HepG2 (cell line): ENCODE data around the gene RPS6KA5. TPM values are rescaled to one million over a fixed set of nuclear protein-coding genes. Genes with fewer than 3 reads are reported as not detected.

ENCODE experiments used
- BRCA1 ChIP-seq: sonication (generic); formaldehyde crosslinking; IDR thresholded peaks from 2 replicates; pipeline ENCODE4 v1.4.0; 2020; ENCODE audit warnings: missing genetic modification reagents
- EP300 ChIP-seq, 3 experiments: sonication (generic) in 1 of 3; formaldehyde crosslinking in 1 of 3; IDR thresholded peaks; 2 replicates each; pipeline versions ENCODE4 v1.5.1 to v1.6.1; 2011 to 2020; ENCODE audit warnings: low read depth in 2 of 3, low read length in 2 of 3, borderline replicate concordance in 1 of 3, improper control_type of control experiment in 1 of 3, mild to moderate bottlenecking in 1 of 3, missing genetic modification reagents in 1 of 3, moderate library complexity in 1 of 3
- HDAC1 ChIP-seq: sonication (generic); formaldehyde crosslinking; IDR thresholded peaks from 2 replicates; pipeline ENCODE4 v1.5.1; 2020; ENCODE audit warnings: mild to moderate bottlenecking, missing genetic modification reagents
- HOXA5 ChIP-seq: sonication (generic); formaldehyde crosslinking; IDR thresholded peaks from 2 replicates; pipeline ENCODE4 v1.4.0; 2020; ENCODE audit warnings: missing genetic modification reagents
- IKZF4 ChIP-seq: sonication (generic); formaldehyde crosslinking; IDR thresholded peaks from 2 replicates; pipeline ENCODE4 v1.5.1; 2020; ENCODE audit warnings: borderline replicate concordance, mild to moderate bottlenecking, low read depth, missing genetic modification reagents; ENCODE audit errors: not compliant biosample characterization
- JUN ChIP-seq: sonication (generic); formaldehyde crosslinking; IDR thresholded peaks from 2 replicates; pipeline ENCODE4 v1.4.0; 2020; ENCODE audit warnings: mild to moderate bottlenecking, missing genetic modification reagents
- KDM3A ChIP-seq: IDR thresholded peaks from 2 replicates; pipeline ENCODE4 v1.6.1; 2018; ENCODE audit warnings: low read depth, missing compliant biosample characterization
- NFATC3 ChIP-seq: sonication (generic); formaldehyde crosslinking; IDR thresholded peaks from 2 replicates; pipeline ENCODE4 v1.5.1; 2020; ENCODE audit warnings: mild to moderate bottlenecking, missing genetic modification reagents
- PHF21A ChIP-seq: sonication (generic); formaldehyde crosslinking; IDR thresholded peaks from 2 replicates; pipeline ENCODE4 v1.5.0; 2020; ENCODE audit warnings: mild to moderate bottlenecking, missing genetic modification reagents
- ZBTB21 ChIP-seq: sonication (generic); formaldehyde crosslinking; IDR thresholded peaks from 2 replicates; pipeline ENCODE4 v1.4.0; 2020; ENCODE audit warnings: missing genetic modification reagents
- ZNF264 ChIP-seq: sonication (generic); formaldehyde crosslinking; IDR thresholded peaks from 2 replicates; pipeline ENCODE4 v1.4.0; 2020; ENCODE audit warnings: missing genetic modification reagents
- ZNF766 ChIP-seq: sonication (generic); formaldehyde crosslinking; IDR thresholded peaks from 2 replicates; pipeline ENCODE4 v1.5.0; 2020; ENCODE audit warnings: missing genetic modification reagents, borderline replicate concordance
- polyA plus RNA-seq, 8 experiments: library from polyadenylated mRNA; depleted of rRNA in 3 of 8; stranded (reverse) in 7 of 8; unstranded in 1 of 8; fragments of >200 nt; fragmentation: Illumina TruSeq in 4 of 8; extraction: Trizol in 4 of 8; gene quantifications; 2 replicates each; pipeline versions ENCODE4 v1.2.1 to v1.2.3, GENCODE V29; 2011 to 2016; ENCODE audit warnings: low read depth in 4 of 8, missing spikeins in 1 of 8, mixed read lengths in 1 of 8; ENCODE audit not compliant: insufficient read depth in 1 of 8
- total RNA-seq, 5 experiments: library from RNA; depleted of rRNA; stranded (reverse); fragments of >200 nt; fragmentation: Illumina TruSeq; extraction: Trizol; gene quantifications; 2 replicates each; pipeline ENCODE4 v1.2.3, GENCODE V29; 2016; ENCODE audit warnings: low read depth in 1 of 5
- TF ChIP-seq, protein P1 (sequence below): sonication (generic); formaldehyde crosslinking; IDR thresholded peaks from 2 replicates; pipeline ENCODE4 v1.4.0; 2020; ENCODE audit warnings: low read depth, mild to moderate bottlenecking, missing genetic modification reagents
- TF ChIP-seq, protein P2 (sequence below): sonication (generic); formaldehyde crosslinking; IDR thresholded peaks from 2 replicates; pipeline ENCODE4 v1.5.1; 2020; ENCODE audit warnings: mild to moderate bottlenecking, missing genetic modification reagents, borderline replicate concordance
- TF ChIP-seq, protein P3 (sequence below): IDR thresholded peaks from 2 replicates; pipeline ENCODE4 v1.6.1; 2016; ENCODE audit warnings: missing compliant biosample characterization, missing genetic modification reagents, borderline replicate concordance
- TF ChIP-seq, protein P4 (sequence below): sonication (generic); formaldehyde crosslinking; IDR thresholded peaks from 2 replicates; pipeline ENCODE4 v1.4.0; 2020; ENCODE audit warnings: missing genetic modification reagents
- TF ChIP-seq, protein P5 (sequence below): sonication (generic); formaldehyde crosslinking; IDR thresholded peaks from 2 replicates; pipeline ENCODE4 v1.4.0; 2020; ENCODE audit warnings: mild to moderate bottlenecking, low read depth, missing genetic modification reagents

RPS6KA5 gene
- total and polyA plus RNA-seq, 2 of the 13 experiments (the other 11 are each of a cell fraction or from before 2014, with no cell fraction given), result 0.50 to 0.58 TPM

DNA sequence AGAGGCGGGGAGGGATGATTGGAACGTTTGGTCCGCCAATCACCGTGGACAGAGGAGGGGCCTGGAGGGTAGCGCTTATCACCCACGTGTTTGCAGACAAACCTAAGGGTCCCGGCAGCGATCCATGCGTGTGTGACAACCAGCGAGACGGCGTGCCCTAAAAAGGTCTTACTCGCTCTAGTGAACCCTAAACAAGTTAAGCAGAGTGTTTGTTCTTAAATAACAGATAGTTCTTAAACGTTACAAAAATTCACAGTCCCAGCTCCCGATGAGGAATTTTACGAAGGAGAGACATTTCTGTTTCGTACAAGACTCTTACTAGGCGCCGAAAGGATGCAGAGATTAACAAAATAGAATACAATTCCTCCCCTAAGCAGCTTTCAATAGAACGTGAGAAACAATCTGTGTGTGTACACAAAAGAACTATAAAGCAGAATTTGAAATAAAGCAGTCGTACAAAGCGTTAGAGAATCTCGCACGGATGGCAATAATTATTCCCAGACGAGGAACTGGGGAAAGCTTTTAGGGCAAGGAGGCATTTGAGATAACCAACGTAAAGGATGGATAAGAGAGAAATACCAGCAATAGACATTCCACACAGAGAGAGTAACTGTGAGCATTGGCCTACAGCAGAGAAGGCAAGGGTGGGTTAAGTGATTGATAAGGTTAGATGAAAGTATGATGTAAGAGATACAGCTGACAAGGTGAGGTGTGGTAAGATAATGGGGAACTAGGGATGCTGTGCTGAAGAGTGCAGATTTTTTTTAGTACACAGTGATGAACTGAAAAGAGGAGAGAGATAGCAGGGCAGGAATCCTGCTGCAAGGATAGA, 831 bp upstream of the RPS6KA5 start (continued):
- TF ChIP-seq, protein P1, sequence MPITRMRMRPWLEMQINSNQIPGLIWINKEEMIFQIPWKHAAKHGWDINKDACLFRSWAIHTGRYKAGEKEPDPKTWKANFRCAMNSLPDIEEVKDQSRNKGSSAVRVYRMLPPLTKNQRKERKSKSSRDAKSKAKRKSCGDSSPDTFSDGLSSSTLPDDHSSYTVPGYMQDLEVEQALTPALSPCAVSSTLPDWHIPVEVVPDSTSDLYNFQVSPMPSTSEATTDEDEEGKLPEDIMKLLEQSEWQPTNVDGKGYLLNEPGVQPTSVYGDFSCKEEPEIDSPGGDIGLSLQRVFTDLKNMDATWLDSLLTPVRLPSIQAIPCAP (CRISPR knock-in tag), result no peak
- TF ChIP-seq ZNF264 (CRISPR knock-in tag), result peak; percentile 60; the same call in 1 of the 2 replicates
- TF ChIP-seq, protein P2, sequence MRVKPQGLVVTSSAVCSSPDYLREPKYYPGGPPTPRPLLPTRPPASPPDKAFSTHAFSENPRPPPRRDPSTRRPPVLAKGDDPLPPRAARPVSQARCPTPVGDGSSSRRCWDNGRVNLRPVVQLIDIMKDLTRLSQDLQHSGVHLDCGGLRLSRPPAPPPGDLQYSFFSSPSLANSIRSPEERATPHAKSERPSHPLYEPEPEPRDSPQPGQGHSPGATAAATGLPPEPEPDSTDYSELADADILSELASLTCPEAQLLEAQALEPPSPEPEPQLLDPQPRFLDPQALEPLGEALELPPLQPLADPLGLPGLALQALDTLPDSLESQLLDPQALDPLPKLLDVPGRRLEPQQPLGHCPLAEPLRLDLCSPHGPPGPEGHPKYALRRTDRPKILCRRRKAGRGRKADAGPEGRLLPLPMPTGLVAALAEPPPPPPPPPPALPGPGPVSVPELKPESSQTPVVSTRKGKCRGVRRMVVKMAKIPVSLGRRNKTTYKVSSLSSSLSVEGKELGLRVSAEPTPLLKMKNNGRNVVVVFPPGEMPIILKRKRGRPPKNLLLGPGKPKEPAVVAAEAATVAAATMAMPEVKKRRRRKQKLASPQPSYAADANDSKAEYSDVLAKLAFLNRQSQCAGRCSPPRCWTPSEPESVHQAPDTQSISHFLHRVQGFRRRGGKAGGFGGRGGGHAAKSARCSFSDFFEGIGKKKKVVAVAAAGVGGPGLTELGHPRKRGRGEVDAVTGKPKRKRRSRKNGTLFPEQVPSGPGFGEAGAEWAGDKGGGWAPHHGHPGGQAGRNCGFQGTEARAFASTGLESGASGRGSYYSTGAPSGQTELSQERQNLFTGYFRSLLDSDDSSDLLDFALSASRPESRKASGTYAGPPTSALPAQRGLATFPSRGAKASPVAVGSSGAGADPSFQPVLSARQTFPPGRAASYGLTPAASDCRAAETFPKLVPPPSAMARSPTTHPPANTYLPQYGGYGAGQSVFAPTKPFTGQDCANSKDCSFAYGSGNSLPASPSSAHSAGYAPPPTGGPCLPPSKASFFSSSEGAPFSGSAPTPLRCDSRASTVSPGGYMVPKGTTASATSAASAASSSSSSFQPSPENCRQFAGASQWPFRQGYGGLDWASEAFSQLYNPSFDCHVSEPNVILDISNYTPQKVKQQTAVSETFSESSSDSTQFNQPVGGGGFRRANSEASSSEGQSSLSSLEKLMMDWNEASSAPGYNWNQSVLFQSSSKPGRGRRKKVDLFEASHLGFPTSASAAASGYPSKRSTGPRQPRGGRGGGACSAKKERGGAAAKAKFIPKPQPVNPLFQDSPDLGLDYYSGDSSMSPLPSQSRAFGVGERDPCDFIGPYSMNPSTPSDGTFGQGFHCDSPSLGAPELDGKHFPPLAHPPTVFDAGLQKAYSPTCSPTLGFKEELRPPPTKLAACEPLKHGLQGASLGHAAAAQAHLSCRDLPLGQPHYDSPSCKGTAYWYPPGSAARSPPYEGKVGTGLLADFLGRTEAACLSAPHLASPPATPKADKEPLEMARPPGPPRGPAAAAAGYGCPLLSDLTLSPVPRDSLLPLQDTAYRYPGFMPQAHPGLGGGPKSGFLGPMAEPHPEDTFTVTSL (CRISPR knock-in tag), result no peak
- no peak for TF ChIP-seq JUN (CRISPR knock-in tag)
- TF ChIP-seq BRCA1 (CRISPR knock-in tag), result 0 out of 2 replicates have a peak, but pooled peaks have one; percentile 46
- TF ChIP-seq, protein P3, sequence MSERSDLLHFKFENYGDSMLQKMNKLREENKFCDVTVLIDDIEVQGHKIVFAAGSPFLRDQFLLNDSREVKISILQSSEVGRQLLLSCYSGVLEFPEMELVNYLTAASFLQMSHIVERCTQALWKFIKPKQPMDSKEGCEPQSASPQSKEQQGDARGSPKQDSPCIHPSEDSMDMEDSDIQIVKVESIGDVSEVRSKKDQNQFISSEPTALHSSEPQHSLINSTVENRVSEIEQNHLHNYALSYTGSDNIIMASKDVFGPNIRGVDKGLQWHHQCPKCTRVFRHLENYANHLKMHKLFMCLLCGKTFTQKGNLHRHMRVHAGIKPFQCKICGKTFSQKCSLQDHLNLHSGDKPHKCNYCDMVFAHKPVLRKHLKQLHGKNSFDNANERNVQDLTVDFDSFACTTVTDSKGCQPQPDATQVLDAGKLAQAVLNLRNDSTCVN (CRISPR knock-in tag), result 0 out of 2 replicates have a peak, but pooled peaks have one; percentile 50
- TF ChIP-seq ZNF766 (CRISPR knock-in tag), result 0 out of 2 replicates have a peak, but pooled peaks have one; percentile 40
- TF ChIP-seq PHF21A, result peak; percentile 68; the same call in 1 of the 2 replicates
- peak; percentile 61; the same call in 1 of the 2 replicates for TF ChIP-seq HOXA5 (CRISPR knock-in tag)
- no peak for TF ChIP-seq KDM3A (CRISPR knock-in tag)
- TF ChIP-seq HDAC1, result peak; percentile 56
- TF ChIP-seq, protein P4, sequence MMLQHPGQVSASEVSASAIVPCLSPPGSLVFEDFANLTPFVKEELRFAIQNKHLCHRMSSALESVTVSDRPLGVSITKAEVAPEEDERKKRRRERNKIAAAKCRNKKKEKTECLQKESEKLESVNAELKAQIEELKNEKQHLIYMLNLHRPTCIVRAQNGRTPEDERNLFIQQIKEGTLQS (CRISPR knock-in tag), result no peak
- TF ChIP-seq IKZF4, result no peak
- TF ChIP-seq EP300 (IDR thresholded peaks at IDR 0.05; ENCODE audit: low read depth in 2 of 2, low read length in 2 of 2), result no peak
- TF ChIP-seq EP300 (CRISPR knock-in tag; IDR thresholded peaks at IDR 0.05; ENCODE audit: borderline replicate concordance), result no peak
- TF ChIP-seq, protein P5, sequence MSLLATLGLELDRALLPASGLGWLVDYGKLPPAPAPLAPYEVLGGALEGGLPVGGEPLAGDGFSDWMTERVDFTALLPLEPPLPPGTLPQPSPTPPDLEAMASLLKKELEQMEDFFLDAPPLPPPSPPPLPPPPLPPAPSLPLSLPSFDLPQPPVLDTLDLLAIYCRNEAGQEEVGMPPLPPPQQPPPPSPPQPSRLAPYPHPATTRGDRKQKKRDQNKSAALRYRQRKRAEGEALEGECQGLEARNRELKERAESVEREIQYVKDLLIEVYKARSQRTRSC (CRISPR knock-in tag), result no peak
- TF ChIP-seq ZBTB21 (CRISPR knock-in tag), result no peak
- TF ChIP-seq NFATC3, result 0 out of 2 replicates have a peak, but pooled peaks have one; percentile 52
